Lung (tissue), 12 donors: ENCODE results near the gene HOXB13. TPM values are rescaled to one million over a fixed set of nuclear protein-coding genes. Genes with fewer than 3 reads are reported as not detected.

Experiments used
- ATAC-seq: fragments of 200-7000 bp; cut with Tn5 transposase; one replicate; pipeline ENCODE4 v1.9.1; 2020; ENCODE audit warnings: moderate number of reproducible peaks; ENCODE audit not compliant: insufficient read depth, low FRiP score
- DNase-seq, 3 donors: peaks; one replicate each; pipeline ENCODE4 v3.0.0-alpha.2; 2013 to 2017
- H3K27ac ChIP-seq, 2 donors: one replicate each; pipeline ENCODE4 v1.5.1; 2013; ENCODE audit warnings: mild to moderate bottlenecking in 2 of 2, moderate library complexity in 2 of 2, control low read depth in 1 of 2, inconsistent platforms in 1 of 2, low read depth in 1 of 2, low read length in 1 of 2
- H3K27me3 ChIP-seq, 3 donors: one replicate each; pipeline ENCODE4 v1.5.1; 2013; ENCODE audit warnings: low read length in 2 of 3; ENCODE audit not compliant: control insufficient read depth in 3 of 3, insufficient read depth in 3 of 3
- H3K36me3 ChIP-seq, 4 donors: one replicate each; pipeline ENCODE4 v1.5.1; 2013; ENCODE audit warnings: low read length in 4 of 4, mild to moderate bottlenecking in 1 of 4, moderate library complexity in 1 of 4; ENCODE audit not compliant: control insufficient read depth in 4 of 4, insufficient read depth in 4 of 4
- H3K4me1 ChIP-seq, 5 donors: one replicate each; pipeline ENCODE4 v1.5.1; 2013; ENCODE audit warnings: low read length in 5 of 5, mild to moderate bottlenecking in 2 of 5, moderate library complexity in 1 of 5; ENCODE audit not compliant: control insufficient read depth in 5 of 5, insufficient read depth in 5 of 5
- H3K4me3 ChIP-seq: one replicate; pipeline ENCODE4 v1.5.1; 2013; ENCODE audit warnings: mild to moderate bottlenecking, control low read depth, moderate library complexity
- H3K9ac ChIP-seq, 2 donors: one replicate each; pipeline ENCODE4 v1.5.1; 2013; ENCODE audit warnings: low read length in 2 of 2, control low read depth in 1 of 2; ENCODE audit not compliant: insufficient read depth in 1 of 2
- H3K9me3 ChIP-seq, 4 donors: one replicate each; pipeline ENCODE4 v1.5.1; 2013; ENCODE audit warnings: low read length in 3 of 4, mild to moderate bottlenecking in 1 of 4, moderate library complexity in 1 of 4; ENCODE audit not compliant: control insufficient read depth in 4 of 4, insufficient read depth in 3 of 4
- CTCF ChIP-seq: IDR thresholded peaks from 2 replicates; pipeline ENCODE4 v1.5.1; 2012; ENCODE audit warnings: mild to moderate bottlenecking; ENCODE audit errors: control extremely low read depth, extremely low read depth
- WGBS, 2 donors: extraction: QIAGEN DNeasy Blood & Tissue Kit; methylation state at CpG; one replicate each; pipeline ENCODE4 v1.1.7; 2013; 5-methylcytosine and 5-hydroxymethylcytosine counted together
- polyA plus RNA-seq, 2 donors: library from polyadenylated mRNA; stranded (reverse); fragments of 200-250 nt; gene quantifications; one replicate each; pipeline ENCODE4 v1.2.1, GENCODE V29; 2013
- total RNA-seq, 2 donors: library from RNA; depleted of rRNA in 1 of 2; stranded (reverse); fragments of >200 nt in 1 of 2; gene quantifications; one replicate each; pipeline ENCODE4 v1.2.1, GENCODE V29; 2014 to 2021
- donor health status: control.
- donor health status: control.
- donor health status: Bipolar disorder and iron deficiency.
- donor health status: healthy.
- donor health status: DM: yes; HTN: yes; CAD: no.

HOXB13 gene
- total and polyA plus RNA-seq, 4 donors = not detected

GRCh38 chr17:48723423-48724250 is 4.9 kb downstream of the HOXB13 start:
- H3K27me3 ChIP-seq = peaks cover 18 to 98% (median 98%) of the 10 kb centered on the region in 3 donors
- no peak overlapping the region for H3K4me3 ChIP-seq
- H3K4me1 ChIP-seq = peaks cover 0 to 22% (median 0%) of the 10 kb centered on the region in 5 donors
- H3K27ac ChIP-seq = no peak overlapping the region
- H3K9ac ChIP-seq = no peak overlapping the region
- DNase-seq (peak in 2 of 3 donors; percentile 33 to 44), ATAC-seq (no peak)
- peaks cover 0 to 15% (median 0%) of the 10 kb centered on the region in 4 donors for H3K9me3 ChIP-seq
- TF ChIP-seq CTCF = no peak
- H3K36me3 ChIP-seq = no peaks in the 10 kb centered on the region
- WGBS, 2 donors = 6 to 8% methylated on average over 42 of the region's 42 CpGs

GRCh38 chr17:48722915-48723422 is 5.6 kb downstream of the HOXB13 start, which contains the start of gene PRAC2:
Gene PRAC2 (plus strand): TSS chr17:48723185. CDS start chr17:48724411, 1,226 bp downstream.
- Histone ChIP-seq H3K9me3 (peaks cover 0 to 18% (median 0%) of the 10 kb centered on the region in 4 donors), H3K36me3 (no peaks in the 10 kb centered on the region), H3K27me3 (peaks cover 14 to 98% (median 97%) of the 10 kb centered on the region in 3 donors), H3K4me1 (peaks cover 0 to 17% (median 0%) of the 10 kb centered on the region in 5 donors), H3K9ac (no peak within 1 kb of the TSS), H3K4me3 (no peak within 1 kb of the TSS), H3K27ac (no peak within 1 kb of the TSS)
- TF ChIP-seq CTCF = no peak
- 3 to 4% methylated on average over 21 of the region's 21 CpGs for WGBS, 2 donors
- DNase-seq (no peak), ATAC-seq (no peak)

GRCh38 chr17:48722201-48722907 is 6.2 kb downstream of the HOXB13 start, which contains the start of gene PRAC1:
Gene PRAC1 (minus strand): TSS chr17:48722518. CDS start chr17:48722392, 126 bp downstream.
- H3K27ac ChIP-seq = no peak within 1 kb of the TSS
- no peaks in the 10 kb centered on the region for H3K36me3 ChIP-seq
- DNase-seq (no peak), ATAC-seq (no peak)
- H3K4me1 ChIP-seq = peaks cover 0 to 17% (median 0%) of the 10 kb centered on the region in 5 donors
- no peak within 1 kb of the TSS for H3K9ac ChIP-seq
- peaks cover 0 to 16% (median 0%) of the 10 kb centered on the region in 4 donors for H3K9me3 ChIP-seq
- 6 to 9% methylated on average over 21 of the region's 21 CpGs for WGBS, 2 donors
- no peak within 1 kb of the TSS for H3K4me3 ChIP-seq
- peaks cover 12 to 97% (median 96%) of the 10 kb centered on the region in 3 donors for H3K27me3 ChIP-seq
- no peak for TF ChIP-seq CTCF
